GM12864 (cell line): Measurements from ENCODE around the gene NOD1.
"Not testable (repeated sequence)": the region's sequence is repeated elsewhere in the genome, so short reads cannot be mapped to it uniquely, and the experiment has no call there.

Experiments
- DNase-seq: peaks from one replicate; pipeline ENCODE4 v3.0.0-alpha.2; 2011; ENCODE audit warnings: low read depth
- H3K4me3 ChIP-seq: 2 replicates; pipeline ENCODE4 v1.5.1; 2011; ENCODE audit warnings: mild to moderate bottlenecking, low read depth, low read length, control low read depth
- CTCF ChIP-seq: IDR thresholded peaks from 2 replicates; pipeline ENCODE4 v1.5.1; 2011; ENCODE audit warnings: low read depth, mild to moderate bottlenecking, moderate library complexity, low read length, control low read depth, inconsistent platforms; ENCODE audit errors: missing control alignments

The NOD1 gene

DNA sequence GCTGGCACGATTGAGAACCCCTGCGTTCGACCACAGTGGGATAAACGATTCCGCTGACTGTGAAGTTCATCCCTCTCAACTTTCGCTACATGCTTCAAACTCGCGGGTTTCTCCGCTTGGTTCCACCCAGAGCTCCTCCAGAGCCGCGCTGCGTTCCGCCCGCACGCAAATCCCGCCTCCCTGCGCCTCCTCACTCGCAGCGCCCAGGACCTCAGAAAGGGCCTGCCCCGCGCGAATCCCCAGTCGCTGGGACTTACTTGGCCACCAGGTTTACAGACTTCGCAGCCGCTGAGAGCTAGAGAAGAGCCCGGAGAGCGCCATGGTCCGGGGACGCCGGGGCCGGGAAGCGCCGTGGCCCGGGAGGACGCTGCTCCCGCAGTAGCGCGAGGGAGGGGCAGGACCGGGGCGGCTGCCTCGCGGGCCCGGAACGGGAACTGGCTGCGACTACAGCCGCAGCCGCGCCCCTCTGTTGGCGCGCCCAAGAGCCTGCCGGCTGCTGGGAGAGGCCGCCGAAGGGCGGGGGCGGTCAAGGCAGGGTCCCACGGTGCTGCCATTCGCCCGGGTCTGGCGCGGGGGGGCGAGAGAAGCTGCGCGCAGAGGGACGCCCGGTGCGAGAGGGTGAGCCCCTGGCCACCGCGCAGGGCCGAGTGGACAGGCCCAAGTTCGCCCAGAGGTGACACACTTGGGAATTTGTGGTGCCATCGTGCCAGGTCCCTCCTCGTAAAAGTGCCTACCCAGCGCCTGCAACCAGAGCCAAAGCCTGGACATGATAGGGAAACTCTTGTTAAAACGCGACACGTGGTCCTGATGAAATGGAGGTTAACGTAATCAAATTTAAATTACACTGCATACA is at the start of gene NOD1:
Gene NOD1 (minus strand): TSS at position 436 of the 853 bp plus-strand sequence. CDS start 21,863 bp downstream, outside the sequence.
- no peak for TF ChIP-seq CTCF
- DNase-seq: no peak
- H3K4me3 ChIP-seq: peak within 1 kb of the TSS; percentile 87

- not testable (repeated sequence) for DNase-seq, H3K4me3 ChIP-seq
These were observed 48.7 kb upstream of the NOD1 start for GRCh38 chr7:30527297-30527696.

DNA sequence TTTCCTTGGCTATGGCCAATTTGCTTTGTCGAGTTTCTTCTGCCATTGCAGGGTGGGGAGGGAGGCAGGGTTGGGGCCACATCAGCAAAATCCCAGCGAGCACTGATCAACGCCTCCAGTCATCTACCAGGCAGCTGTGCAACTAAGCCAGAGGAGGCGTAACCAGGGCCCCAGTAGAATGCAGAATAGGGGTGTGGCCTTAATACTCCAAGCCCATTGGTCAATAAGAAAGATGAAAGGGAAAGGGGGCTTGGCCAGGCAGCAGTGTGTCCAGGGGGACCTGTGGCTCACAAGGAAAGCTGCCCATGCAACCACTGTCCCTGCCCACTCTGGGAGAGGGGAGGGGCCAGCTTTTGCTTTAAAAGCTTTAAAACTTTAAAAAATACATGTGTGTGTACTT is 47.6 kb upstream of the NOD1 start:
- no peak for DNase-seq
- H3K4me3 ChIP-seq: no peak overlapping the region
- TF ChIP-seq CTCF: no peak

DNA sequence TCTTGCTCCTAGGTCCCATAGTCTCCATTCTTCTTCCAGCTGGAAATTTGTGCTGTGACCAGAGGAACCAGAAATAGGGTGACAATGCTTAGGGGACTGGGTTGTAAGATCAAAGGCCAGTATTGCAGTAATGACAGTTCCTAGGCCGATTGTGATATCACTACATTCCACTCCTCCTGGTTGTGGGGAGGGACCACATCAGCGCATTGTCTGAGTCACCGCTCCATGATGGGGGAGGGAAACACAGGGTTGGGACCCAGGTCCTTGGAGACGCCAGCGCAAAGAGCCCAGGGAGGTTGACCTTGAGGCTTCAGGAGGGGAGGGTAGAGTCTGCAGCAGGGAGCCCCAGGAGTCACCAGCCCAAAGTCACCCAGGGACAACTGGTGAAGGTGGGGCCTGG is 46.8 kb upstream of the NOD1 start:
- no peak for TF ChIP-seq CTCF
- no peak overlapping the region for H3K4me3 ChIP-seq
- DNase-seq: no peak

GRCh38 chr7:30524545-30524944 is 46.0 kb upstream of the NOD1 start:
- H3K4me3 ChIP-seq: no peak overlapping the region
- TF ChIP-seq CTCF: no peak
- no peak for DNase-seq

- TF ChIP-seq CTCF: no peak
- no peak for DNase-seq
- no peak overlapping the region for H3K4me3 ChIP-seq
These were observed 44.9 kb upstream of the NOD1 start for GRCh38 chr7:30523466-30523865.

DNA sequence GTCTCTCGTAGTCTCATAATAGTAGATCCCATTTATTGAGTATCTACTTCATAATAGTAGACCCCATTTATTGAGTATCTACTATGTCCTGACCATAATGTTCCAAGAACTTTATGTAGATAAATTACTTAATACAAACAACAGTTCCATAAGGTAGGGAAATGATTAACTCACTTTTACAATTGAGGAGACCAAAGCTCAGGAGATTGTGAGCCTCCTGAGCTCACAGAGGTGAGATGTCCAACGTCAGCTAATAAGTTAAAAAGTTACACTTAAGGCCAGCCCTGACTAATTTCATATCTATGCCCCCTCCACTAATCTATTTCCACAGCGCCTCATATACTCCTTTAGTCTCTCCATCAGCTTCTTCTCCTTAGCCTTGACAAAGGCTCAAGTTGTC is 43.6 kb upstream of the NOD1 start:
- no peak overlapping the region for H3K4me3 ChIP-seq
- TF ChIP-seq CTCF: no peak
- no peak for DNase-seq
